NOMO-1 (cell line): Measurements from ENCODE around the gene TSPAN18.
A peak's percentile ranks its signal among the peaks of the same experiment; 100 is the strongest.

Experiments used
- DNase-seq, 2 experiments: peaks; one replicate each; lab custom pipeline; 2025; ENCODE audit not compliant: unreplicated experiment in 2 of 2; lab: John Stamatoyannopoulos, UW

TSPAN18 gene

GRCh38 chr11:44817207-44817949 lies 90.6 kb downstream of the TSPAN18 start:
- no peak for DNase-seq

DNA sequence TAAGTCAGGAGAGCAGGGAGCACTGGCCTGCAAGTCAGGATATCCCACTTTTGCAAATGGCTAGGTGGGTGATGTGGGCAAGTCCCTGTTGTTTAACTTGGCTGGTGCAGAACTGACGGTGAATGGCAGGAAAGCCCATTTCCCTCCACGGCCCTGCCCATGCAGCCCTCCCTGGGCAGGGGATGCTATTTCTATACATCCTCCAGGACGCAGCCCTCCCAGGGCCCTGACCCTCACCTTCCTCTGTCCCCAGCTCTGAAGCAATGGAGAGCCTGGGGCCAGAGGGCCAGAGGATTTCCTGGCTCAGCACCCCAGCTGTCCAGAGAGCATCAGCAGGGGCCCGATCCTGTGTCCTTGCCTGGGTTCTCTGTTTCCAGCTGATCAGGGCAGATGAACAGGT lies 91.3 kb downstream of the TSPAN18 start:
- no peak for DNase-seq

DNA sequence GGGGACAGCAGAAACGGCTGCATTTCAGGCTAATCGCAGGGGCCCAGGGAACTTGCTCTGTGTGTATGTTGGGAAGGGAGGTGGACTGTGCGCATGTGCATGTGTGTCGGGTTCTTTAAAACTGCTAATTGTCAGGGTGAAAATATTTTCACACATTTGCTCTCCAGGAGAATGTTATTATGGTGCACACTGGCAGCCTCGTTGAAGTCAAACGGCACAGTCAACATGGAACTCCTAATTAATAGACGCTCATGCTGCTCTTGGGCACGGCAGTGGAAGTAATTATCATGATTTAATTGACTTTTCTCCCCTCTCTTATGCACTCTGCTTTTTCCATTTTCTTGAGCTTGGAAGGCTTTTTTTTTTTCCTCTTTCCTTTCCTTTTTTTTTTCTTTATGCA lies 92.6 kb downstream of the TSPAN18 start:
- no peak for DNase-seq

DNA sequence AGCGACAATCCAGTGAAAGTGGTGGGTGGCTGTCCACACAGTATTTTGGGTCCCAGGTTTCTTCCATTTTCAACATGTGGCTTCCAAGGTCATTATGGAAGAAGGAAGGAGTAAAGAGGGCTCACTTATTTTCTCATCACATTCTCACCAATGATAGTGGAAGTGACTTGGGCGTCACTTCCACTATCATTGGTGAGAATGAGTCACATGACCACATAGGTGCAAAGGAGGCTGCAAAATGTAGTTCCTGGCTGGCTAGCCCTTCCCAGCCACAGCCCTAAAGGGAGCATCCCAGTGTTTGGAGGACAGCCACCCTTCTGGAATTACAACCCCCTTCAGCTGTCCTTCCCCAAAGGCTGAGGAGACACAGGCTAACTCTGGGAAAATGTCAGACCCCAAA lies 95.6 kb downstream of the TSPAN18 start:
- no peak for DNase-seq

DNA sequence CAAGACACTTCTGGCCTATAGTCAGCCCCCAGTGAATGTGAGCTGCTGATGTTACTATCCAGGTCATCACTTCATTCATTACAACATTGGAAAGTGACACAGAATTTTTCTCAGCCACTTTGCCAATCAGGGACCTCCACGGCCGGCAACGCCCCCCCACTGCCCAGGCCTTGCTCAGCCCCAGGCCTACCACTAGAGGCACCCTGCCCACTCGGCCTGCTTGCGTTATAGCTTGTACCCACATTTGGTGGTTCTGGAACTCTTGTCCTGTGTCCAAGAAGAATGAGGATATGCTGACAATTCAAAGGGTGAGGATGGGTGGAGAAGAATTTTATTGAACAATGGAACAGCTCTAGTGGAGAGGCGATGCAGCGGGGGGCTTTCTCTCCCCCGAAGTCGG lies 96.2 kb downstream of the TSPAN18 start:
- no peak for DNase-seq

GRCh38 chr11:44823868-44824267 lies 97.1 kb downstream of the TSPAN18 start:
- DNase-seq, result no peak

GRCh38 chr11:44824300-44824704 lies 97.5 kb downstream of the TSPAN18 start:
- DNase-seq, result no peak

DNA sequence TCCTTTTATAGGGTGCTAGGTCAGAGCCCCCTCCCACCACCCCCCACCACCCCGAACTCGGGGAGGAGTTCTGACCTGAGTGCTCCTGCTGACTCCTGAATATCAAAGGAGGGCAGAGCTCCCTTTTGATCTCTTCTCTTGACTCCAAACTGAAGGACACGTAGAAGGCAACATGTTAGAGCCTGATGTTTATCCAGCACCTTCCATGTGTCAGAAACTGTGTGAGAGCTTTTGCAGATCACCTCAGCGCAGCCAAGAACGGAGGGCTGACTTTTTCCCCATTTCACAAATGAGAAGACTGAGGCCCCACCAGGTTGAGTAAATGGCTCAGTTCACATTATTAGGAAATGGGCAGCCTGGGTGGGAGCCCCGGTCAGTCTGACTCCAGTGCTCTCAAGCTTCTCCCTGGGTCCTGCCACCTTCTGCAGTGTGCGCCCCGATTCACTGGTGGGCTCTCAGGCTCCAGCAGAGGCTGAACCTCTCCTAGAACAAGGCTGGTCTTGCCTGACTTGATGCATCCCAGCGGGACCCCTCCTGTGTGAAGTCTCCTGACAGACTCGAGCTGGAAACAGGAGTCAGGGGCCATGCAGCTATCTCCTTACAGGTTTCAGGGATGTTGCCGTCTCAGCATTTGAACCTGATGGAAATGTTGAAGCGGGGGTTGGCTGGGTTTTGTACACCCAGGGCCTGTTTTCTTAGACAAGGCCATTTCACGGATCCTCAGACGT lies 98.5 kb downstream of the TSPAN18 start:
- no peak for DNase-seq

DNA sequence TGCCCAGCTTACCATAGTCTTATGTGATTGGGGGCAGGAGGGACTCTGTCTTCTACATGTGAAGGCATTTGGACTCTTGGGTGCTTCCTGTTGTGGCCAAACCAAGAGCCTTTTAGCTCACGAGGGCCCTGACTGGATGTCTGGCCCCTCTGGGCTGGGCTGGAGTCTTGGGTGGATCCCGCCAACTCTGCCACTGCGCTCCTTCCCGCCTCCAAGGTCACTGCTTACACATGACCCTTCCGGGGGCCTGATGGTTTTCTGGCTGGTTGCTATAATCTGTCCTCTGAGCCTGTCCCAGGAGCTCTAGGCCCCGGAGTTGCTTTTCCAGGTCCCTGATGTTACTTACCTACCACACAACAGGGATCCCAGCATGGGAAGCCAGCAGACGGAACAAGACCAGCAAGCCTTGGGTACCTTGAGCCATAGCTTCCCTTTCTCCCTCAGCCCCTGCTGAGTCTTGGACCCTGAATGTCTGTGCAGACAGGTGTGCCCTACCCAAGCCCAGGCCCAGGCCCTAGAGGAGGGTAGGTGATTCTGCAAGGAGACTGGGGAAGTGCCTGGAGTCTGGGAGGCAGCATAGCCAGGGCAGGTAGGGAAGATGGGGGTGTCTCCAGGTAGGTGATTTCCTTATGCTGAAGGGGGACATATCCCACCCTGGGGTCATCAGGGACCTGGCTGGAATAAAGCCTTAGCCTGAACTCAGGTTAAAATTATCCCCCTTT lies 100.3 kb downstream of the TSPAN18 start:
- no peak for DNase-seq

GRCh38 chr11:44828296-44828695 lies 101.5 kb downstream of the TSPAN18 start:
- no peak for DNase-seq

- peak; percentile 41 to 50 for DNase-seq
These were observed 103.1 kb downstream of the TSPAN18 start for GRCh38 chr11:44829838-44830237.

DNA sequence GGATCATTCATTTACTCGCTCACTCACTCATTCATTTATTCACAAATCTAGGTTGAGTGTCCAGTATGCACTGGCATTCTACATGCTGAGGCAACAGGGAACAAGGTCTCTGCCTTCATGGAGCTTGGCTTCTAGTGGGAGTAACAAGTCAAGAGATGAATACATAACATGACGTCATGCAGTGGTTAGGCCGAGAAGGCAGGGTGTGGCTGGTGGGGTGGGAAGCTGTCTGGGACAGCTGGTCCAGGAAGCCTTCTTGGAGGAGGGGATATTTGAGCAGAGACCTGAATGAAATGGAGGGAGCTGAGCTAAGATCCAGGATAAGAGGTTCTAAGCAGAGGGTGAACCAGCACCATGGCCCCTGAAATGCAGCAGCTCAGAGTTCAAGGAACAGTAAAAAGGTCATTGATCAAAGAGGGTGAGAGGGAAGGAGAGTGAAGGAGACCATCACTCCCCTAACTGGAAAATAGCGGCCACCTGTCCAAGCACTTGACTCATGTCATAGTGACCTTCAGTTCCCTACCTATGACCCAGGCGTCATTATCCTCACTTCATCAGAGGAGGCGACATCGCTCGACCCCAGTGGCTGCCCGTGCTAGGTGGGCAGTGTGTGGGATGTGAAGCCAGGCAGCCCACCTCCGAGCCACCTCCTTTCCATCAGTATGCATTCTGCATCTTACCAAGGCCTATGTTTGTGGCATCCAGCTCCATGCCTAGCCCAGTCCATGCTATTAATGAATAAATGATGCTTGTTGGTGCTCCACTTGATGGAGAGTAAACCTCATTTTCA lies 105.0 kb downstream of the TSPAN18 start:
- DNase-seq, result no peak

GRCh38 chr11:44832452-44832851 lies 105.7 kb downstream of the TSPAN18 start:
- no peak for DNase-seq

DNA sequence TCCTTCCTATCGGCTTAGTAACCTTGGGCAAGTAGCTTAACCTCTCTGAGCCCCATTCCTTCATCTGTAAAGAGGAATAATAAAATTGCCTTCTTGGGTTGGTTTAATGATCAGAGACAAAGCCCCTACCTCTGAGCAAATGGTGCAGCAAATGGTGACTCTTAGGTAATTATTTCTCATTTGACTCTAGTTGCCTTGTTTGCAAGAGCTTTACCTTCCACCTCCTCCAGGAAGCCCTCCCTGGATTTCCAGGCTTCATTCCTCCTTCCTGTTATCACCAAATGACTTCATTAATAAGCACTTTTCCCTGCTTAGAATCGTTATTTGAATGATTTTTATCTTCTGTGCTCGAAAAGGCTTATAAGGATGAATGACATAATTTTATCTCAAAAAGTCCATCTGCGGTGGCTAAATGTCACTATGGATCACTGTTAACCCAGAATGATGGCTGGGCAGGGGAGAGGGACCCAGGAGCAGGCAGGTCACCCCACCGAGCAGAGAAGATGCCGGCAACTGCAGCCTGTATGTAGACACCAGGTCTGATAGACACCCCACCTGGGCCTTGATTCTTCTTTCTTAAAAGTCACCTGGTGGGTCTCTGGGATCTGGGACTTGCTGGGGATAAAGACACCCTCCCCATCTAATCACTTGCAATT lies 106.6 kb downstream of the TSPAN18 start:
- DNase-seq, result no peak

DNA sequence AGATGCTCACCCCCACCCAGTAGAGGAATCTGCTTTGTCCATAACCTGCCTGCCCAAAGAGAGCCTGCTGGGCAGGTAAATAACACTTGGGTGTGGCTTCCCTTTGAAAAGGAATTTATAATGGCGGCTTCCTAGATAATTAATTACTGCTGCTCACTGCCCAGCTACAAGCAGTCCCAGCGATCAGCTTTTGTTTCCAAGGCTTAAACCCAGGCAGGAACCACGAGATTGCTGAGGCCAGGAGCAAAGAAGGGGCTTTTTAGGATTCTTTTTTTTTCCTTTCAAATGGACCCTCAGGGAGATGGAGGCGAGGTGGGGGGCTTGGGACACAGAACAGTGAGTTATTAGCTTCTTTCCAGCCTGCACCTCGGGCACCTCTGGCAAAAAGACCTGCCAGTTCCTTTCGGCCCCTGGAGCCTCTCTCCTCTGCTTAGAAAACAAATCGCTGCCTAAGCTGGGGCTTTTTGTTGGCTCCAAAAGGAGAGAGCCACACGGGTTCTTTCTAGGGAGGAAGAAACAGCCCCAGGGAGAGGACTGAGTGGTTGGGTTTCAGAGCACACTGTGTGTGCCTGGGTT lies 107.2 kb downstream of the TSPAN18 start:
- DNase-seq, result no peak

DNA sequence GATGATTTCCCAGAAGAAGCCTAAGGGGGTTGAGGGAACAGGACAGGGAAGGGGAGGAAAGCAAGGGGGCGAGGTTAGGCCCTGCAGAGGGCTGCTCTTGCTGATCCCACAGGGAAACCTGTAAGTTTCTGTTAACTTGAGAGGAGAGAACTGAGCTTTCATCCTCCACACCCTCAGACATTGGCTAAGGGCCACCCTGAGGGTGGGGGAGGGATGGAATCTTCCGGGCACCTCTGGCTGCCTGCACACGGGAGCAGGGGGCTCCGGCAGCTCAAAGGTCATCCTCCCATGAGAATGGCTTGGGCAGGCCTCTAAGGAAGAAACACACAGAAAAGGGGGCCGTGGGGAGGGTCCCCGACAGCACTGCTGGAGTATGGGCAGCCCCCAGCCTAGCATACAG lies 108.1 kb downstream of the TSPAN18 start:
- no peak for DNase-seq

DNA sequence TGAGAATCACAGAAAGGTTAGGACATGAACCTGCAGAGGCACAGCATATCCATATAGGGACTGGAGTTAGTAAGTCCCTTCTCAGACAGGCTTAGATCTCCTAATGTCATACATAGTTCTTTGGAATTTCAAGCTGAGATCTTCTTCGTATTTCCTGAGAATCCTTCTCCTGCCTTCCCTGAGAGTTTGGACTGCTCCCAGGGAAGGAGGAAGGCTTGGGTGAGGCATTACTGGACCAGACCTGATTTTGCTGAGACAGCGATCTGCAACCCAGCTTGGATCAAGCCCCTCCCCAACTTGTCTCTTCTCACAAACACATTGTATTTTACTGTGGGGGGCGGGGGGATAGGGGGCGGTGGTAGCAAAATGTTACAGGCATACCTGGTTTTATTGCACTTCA lies 108.5 kb downstream of the TSPAN18 start:
- DNase-seq, result no peak

- DNase-seq, result no peak
These were observed 109.2 kb downstream of the TSPAN18 start for GRCh38 chr11:44835938-44836337.

DNA sequence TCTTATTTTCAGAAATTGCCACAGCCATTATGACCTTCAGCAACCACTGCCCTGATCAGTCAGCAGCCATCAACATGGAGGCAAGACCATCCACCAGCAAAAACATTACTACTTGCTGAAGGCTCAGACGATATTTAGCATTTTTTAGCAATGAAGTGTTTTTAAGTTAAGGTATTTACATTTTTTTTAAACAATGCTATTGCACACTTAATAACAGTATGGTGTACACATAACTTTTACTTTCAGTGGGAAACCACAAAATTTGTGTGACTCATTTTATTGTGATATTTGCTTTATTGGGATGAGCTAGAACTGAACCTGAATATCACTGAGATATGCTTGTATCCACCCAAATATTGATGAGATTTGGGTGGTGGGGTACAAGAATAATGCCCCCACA lies 110.9 kb downstream of the TSPAN18 start:
- DNase-seq, result no peak

GRCh38 chr11:44839458-44840084 lies 112.8 kb downstream of the TSPAN18 start:
- DNase-seq, result no peak
